ENCODE measurements around the gene P2RX7.

- TF ChIP-seq, protein P1, sequence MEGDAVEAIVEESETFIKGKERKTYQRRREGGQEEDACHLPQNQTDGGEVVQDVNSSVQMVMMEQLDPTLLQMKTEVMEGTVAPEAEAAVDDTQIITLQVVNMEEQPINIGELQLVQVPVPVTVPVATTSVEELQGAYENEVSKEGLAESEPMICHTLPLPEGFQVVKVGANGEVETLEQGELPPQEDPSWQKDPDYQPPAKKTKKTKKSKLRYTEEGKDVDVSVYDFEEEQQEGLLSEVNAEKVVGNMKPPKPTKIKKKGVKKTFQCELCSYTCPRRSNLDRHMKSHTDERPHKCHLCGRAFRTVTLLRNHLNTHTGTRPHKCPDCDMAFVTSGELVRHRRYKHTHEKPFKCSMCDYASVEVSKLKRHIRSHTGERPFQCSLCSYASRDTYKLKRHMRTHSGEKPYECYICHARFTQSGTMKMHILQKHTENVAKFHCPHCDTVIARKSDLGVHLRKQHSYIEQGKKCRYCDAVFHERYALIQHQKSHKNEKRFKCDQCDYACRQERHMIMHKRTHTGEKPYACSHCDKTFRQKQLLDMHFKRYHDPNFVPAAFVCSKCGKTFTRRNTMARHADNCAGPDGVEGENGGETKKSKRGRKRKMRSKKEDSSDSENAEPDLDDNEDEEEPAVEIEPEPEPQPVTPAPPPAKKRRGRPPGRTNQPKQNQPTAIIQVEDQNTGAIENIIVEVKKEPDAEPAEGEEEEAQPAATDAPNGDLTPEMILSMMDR (IDR thresholded peaks at IDR 0.05): no peak
- no peak for TF ChIP-seq POLR2A (IDR thresholded peaks at IDR 0.05)
Measured at GRCh38 chr12:121182222-121182893, 49.7 kb downstream of the P2RX7 start.
